HG02588 (cell line): ENCODE data around the gene MRPL28.
"Not testable (repeated sequence)": the region's sequence is repeated elsewhere in the genome, so short reads cannot be mapped to it uniquely, and the experiment has no call there.

Source experiments
- ATAC-seq: cut with Tn5 transposase; IDR thresholded peaks from one replicate; pipeline ENCODE4 v1.9.1; 2021; ENCODE audit warnings: mild to moderate bottlenecking, moderate library complexity; ENCODE audit not compliant: unreplicated experiment

The MRPL28 gene

DNA sequence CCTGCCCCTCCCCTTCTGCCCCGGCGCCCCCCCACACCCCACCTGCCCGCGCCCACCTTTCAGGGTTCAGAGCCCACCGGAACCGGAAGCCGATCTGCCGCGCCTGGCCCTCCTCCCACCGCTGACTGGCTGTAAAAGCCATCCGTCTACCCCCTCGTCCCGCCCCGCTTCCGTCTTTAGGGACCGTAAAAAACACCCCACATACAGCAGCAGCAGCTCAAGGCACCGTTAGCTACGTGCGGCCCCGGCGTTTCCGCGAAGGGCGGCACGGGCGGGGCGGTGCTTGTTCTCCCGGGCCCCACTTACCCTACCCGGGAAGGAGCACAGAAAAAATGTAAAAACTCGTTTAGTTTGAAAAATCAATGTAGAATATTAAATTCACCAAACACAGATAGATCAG is at the start of gene MRPL28:
Gene MRPL28, minus strand, starts transcription at position 96 of the 400 bp plus-strand sequence. CDS start 320 bp downstream, outside the sequence.
- peak; percentile 74 for ATAC-seq

DNA sequence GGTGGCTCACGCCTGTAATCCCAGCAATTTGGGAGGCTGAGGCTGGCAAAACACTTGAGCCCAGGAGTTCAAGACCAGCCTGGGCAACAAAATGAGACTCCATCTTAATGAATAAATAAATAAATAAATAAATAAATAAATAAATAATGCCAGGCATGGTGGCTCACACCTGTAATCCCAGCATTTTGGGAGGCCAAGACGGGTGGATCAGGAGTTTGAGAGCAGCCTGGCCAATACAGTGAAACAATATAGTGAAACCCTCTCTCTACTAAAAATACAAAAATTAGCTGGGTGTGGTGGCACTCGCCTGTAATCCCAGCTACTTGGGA is 44.8 kb upstream of the MRPL28 start:
- not testable (repeated sequence) for ATAC-seq

DNA sequence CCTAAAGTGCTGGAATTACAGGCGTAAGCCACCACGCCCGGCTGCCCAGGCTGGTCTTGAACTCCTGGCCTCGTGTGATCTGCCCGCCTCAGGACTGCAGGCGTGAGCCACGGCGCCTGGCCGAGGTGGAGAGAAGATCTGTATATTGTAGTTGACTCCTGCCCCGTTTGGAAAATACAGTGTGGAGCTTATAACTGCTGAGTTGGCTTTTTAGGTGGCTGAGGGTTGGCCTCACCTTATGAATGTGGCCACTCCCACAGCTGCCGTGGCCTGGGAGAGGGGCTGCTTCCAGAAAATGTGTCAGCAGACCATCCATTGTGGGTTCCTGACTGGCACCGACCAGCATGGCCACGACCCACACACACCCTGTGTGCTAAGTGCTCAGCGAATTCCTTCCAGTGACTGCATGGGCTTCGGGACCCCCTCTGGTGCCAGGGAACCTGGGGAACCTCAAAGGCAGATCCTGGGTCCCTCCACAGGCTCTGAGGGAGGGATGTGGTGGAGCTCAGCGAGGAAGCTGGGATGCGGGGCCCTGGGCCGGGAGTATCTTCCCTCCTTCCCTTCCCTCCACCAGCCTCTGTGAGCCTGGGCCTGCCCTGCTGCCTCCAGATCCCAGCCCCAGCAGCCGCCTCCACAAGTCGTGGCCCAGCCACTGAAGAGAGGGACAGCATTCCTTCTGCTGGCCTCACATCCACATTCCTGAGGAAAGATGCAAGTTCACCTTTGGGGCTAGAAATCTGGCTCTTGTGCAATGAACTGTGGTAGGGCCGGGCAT is 44.2 kb upstream of the MRPL28 start:
- no peak for ATAC-seq

DNA sequence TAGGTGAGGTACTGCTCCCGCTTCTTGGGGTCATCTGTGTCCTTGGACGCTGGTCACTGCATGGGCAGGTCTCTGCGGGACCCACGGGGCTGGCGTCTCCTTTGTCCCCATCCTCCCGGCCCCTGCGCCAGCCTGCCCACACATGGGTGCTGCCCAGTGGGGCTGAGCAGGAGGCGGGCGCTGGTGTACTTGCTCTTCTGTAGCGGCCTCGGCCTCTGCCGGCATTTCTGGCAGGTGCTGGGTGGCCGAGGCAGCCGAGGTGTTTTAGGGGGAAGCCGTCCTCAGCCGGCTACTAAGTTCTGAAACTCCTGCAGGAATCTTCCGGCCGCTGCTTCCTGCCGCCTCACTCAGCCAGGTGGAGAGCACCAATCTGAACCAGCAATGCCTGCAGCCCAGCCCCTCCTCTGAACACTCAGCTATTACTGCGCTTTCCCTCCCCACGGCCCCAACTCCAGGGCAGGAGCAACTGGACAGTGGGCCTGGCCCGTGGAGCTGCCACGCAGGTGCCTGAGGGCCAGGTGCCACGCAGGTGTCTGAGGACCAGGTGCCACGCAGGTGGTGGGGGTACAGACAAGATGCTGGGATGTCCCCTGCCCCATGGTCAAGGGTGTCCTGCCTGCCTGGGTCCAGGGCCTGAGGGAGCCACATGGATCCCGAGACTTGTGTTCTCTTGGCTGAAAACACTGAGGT is 41.4 kb upstream of the MRPL28 start:
- ATAC-seq: no peak

DNA sequence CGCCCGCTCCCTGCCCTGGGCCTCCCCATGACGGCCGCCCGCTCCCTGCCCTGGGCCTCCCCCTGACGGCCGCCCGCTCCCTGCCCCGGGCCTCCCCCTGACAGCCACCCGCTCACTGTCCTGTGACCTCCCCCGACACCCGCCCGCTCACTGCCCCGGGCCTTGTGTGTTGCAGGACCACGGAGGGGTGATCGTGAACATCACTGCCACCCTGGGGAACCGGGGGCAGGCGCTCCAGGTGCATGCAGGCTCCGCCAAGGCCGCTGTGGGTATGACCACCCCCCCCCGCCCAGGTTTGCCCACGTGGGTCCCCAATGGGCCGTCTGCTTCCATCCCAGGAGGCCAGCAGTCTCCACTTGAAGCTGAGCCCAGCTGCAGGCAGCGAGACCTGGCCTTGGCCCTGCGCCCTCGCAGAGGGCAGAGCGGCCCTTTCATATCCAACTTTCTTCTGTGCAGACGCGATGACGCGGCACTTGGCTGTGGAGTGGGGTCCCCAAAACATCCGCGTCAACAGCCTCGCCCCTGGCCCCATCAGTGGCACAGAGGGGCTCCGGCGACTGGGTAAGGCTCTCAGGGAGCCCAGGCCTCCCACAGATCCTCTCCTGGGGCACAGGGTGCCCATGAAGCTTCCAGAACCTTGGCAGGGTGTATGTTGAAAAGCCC is 40.3 kb upstream of the MRPL28 start:
- ATAC-seq: no peak

DNA sequence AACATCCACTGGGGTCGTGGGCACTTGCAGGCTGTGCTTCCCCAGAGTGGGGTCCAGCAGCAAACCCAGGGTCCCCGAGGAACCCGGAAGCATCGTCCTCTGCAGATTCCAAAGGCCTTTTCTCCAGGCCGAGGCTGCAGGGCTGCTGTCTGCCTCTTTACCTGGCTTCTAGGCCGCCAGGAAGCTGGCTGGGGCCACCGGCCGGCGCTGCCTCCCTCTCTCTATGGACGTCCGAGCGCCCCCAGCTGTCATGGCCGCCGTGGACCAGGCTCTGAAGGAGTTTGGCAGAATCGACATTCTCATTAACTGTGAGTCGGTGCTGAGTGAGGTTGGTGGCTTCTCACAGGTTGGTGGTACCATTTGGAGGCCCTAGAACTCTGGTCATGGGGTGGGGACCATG is 36.9 kb upstream of the MRPL28 start:
- no peak for ATAC-seq

DNA sequence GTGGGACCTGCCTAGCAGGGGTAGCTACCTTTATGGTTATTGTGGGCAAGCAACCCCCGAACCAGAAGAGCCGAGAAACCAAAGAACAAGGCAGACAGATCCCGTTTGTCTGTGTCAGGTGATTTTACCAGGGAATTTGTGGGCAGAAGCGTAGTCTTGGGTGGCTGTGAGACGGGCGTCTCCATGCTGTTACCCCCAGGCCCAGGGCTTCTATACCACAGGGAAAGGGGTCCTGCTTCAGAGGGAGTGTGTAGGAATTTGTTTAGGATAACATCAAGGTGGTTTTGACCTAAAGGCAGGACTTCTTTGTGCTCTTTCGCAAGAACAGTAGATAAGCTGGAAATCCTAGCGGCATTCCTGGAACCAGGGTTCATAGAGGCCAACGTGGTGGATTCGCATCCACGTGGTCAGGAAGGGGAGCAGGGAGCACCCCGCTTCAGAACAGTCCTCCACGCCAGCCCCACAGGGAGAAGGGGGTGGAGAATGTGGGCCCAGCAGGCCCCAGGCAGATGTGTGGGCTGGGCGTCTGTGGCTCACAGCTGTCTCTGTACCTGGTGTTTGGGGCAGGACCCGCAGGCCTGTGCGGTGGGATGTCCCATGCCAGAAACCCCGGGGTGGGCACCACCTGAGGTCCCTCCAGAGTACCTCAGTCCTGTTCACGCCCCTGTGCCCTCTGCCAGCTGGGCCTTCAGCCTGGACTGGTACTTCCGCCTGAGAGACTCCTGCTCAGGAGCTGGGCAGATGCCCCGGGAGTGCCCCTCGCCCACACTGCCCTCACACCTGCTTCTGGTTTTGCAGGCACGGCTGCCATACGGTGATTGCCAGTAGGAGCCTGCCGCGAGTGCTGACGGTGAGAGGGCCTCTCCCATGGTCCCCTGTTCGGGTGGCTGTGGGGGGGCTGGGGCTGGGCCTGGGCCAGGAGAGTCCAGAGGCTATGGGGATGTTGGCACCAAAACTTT is 35.5 kb upstream of the MRPL28 start:
- ATAC-seq: no peak

DNA sequence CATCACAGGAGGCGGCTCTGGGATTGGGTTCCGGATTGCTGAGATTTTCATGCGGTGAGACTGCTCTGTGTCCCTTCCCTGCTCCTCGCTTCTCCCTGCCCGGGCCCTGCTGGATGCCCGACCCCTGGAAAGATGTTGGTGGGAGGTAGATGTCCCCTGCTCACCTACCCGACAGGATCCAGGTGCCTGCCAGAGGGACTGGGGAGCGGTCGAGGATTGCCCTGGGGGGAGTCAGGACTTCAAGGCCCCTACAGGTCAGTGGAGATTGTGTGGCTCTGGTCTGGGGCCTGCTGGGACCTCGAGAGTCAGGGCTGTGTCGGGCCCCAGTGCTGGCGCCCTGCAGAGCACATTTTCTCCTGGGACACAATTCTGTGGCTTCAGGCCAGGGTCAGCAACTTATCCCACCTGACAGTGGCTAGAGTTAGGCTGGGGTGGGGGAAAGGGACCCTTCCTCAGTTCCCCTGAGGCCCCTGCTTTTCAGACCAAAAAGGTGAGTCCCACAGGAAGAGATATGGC is 34.7 kb upstream of the MRPL28 start:
- ATAC-seq: no peak

DNA sequence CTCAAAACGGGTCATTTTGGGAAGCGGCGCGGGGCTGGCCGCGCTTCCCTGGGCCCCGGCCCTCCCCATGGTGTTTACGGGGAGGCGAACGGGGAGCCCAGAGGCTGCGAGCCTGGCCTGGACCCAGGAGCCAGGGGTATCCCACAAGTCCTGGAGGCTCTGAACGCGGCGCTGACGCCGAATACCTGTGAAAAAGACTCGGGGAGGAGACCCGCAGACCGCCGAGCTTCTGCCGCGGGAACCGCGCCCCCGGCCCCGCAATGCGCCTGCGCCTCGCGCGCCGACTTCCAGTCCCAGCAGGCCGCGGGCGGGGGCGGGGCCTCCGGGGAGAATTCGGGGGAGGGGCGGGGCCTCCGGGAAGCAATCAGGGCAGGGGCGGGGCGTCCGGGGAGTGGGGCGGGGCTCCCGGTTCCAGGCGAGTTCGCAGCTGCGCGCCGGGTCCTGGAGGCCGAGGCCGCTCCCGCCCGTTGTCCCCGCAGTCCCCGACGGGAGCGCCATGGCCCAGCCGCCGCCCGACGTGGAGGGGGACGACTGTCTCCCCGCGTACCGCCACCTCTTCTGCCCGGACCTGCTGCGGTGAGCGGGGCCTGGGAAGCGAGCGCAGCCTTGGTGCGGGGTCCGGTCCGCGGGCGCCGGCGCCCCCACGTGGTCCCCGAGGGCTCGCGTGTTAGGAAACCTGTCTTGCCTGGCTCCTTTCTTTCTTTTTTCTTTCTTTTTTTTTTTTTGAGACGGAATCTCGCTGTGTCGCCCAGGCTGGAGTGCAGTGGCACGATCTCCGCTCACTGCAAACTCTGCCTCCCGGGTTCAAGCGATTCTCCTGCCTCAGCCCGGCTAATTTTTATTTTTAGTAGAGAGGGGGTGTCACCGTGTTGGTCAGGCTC is 31.4 kb upstream of the MRPL28 start, which contains the start of gene DECR2:
Gene DECR2, plus strand, starts transcription at position 418 of the 881 bp plus-strand sequence. Its CDS starts 79 bp downstream, at position 497.
- ATAC-seq: peak; percentile 51

DNA sequence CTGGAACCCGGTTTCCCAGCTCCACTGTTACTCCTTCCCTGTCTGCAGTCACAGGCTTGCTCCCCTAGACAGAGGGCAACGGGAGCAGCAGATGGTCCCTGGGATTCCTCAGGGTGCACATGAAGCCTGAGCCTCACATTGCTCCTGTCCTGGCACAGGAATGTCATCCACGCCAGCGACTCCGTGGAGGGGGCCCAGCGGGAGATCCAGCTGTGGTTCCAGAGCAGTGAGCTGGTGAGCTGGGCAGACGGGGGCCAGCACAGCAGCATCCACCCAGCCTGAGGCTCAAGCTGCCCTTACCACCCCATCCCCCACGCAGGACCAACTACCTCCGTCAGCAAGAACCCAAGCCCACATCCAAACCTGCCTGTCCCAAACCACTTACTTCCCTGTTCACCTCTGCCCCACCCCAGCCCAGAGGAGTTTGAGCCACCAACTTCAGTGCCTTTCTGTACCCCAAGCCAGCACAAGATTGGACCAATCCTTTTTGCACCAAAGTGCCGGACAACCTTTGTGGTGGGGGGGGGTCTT is 29.8 kb upstream of the MRPL28 start:
- ATAC-seq: no peak

DNA sequence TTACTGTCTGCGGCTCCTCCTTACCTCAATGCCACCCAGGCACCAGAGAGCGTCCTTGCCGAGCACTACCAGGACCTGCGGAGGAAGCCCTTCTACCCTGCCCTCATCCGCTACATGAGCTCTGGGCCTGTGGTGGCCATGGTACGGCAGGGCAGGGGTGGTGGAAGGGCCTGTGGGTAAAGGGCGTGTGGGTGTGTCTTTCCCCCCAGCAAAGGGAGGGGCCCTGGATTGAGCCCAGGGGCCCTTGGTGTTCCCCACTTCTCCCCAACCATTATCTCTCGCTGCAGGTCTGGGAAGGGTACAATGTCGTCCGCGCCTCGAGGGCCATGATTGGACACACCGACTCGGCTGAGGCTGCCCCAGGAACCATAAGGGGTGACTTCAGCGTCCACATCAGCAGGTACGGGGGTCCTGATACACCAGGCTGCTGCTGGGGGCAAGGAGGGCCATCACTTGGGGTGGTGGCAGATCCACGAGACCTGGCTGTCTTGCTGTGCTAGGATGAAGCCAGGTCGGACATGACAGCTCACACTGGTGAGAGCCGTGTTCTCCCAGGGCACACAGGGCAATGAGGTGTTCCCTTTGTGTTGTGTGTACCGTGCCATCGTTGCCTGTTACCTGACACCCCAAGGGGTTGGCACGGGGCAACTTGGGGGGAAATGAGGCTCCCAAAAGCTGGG is 29.1 kb upstream of the MRPL28 start:
- no peak for ATAC-seq

DNA sequence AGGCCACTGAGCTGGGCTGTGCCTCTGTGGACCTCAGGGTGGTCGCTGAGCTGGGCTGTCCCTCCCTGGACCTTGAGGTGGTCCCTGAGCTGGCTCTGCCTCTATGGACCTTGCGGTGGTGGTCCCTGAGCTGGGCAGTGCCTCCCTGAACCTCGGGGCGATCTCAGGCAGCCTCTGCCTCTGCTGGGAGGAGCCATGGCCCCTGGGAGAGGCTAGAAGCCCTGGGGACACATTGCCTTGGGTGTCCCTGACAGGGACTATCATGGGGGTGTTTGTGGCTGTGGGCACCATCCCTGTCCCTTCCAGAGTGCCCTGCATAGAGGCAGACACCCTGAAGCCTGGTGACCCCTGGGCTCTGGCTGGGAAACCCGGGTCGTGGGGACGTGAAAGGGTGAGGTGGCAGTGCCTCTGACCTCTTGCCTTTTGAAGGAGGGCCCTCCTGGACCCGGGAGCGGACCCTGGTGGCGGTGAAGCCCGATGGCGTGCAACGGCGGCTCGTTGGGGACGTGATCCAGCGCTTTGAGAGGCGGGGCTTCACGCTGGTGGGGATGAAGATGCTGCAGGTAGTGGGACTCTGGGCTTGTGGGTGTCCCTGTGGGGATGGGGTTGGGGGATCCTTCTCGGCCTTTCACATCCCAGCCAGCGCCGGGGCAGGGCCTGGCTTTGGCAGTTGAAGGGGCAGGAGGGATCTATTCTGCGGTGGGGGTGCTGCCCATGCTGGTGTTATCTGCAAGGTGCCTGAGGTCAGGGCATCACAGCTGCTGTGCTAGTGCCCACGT is 28.4 kb upstream of the MRPL28 start:
- no peak for ATAC-seq

DNA sequence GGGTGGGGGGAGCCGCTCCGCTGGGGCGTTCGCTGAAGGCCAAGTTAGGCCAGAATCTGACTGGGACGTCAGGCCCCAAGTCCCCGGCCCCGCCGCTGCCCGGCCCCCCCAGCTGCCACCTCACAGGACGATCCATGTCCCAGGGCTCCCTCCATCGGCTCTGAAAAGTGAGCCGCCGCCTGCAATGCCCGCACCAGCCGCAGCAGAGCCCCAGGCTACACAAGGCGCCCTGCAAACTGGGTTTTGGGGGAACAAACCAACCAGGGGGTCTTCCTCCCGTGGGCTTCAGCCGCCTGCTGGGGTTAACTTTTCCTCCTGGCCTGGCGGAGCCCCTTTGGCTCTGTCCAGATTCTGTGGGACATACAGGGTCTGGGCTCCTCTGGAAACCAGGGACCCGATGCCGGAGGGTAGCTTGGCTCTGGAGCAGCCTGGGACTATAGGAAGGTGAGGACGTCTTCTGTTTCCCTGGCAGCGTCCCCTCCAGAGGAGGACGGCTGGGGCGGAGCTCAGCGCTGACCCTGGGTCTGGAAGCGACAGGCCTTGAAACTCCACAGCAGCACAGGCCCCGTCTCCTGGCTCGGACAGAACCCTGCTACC is 27.5 kb upstream of the MRPL28 start:
- ATAC-seq: no peak

DNA sequence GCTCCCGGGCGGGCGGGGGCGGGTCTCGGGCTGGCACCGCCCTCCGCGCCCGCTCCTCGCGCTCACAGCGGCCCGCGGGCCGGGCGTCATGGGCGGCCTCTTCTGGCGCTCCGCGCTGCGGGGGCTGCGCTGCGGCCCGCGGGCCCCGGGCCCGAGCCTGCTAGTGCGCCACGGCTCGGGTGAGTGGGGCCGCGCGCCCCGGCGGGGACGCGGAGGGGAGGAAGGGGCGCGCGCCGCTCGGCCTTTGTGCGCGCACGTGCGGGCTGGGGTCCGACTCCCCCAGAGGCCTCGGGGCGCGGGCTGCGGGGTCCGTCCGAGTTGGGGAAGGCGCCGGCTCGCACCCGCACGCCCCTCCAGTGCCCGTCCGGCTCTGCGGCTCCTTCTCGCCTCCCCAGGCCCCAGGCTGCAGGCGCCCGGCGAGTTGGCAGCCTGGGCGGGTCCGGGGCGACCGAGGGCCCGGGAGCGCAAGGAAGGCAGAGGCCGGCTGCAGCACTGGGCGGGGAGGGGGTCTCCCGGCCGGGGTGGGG is 26.9 kb upstream of the MRPL28 start, which contains the start of gene NME4:
Gene NME4, plus strand, starts transcription at position 65 of the 527 bp plus-strand sequence. Its CDS starts 24 bp downstream, at position 89.
- no peak for ATAC-seq

DNA sequence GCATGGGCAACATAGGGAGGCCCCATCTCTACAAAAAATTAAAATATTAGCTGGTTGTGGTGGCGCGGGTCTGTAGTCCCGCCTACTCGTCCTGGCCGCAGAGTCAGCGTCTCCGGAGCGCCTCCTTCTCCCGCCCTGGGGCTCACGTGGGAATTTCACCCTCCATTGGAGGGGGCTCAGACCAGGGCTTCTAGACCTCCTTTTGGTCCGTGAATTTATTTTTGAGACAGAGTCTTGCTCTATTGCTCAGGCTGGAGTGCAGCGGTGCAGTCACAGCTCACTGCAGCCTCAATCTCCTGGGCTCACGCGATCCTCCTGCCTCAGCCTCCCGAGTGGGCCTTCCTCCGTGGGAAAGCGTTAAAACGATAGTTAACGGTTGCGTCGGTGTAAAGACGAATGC is 26.3 kb upstream of the MRPL28 start:
- no peak for ATAC-seq

DNA sequence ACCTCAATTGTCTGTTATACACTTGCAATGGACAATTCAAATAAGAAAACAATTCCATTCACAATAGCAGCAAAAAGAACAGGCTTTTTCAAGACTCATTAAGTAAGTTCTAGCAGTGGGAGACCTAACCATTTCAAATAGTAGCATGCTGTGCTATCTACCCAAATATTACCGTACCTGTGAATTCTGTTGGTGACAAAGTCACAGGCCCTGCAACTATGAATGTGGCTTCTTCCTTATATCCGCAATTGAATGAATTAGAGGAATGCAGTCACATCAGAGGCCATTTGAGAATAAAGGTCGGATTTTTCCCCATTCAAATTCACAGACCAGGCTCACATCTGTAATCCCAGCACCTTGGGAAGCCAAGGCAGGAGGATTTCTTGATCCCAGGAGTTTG is 25.9 kb upstream of the MRPL28 start:
- no peak for ATAC-seq

DNA sequence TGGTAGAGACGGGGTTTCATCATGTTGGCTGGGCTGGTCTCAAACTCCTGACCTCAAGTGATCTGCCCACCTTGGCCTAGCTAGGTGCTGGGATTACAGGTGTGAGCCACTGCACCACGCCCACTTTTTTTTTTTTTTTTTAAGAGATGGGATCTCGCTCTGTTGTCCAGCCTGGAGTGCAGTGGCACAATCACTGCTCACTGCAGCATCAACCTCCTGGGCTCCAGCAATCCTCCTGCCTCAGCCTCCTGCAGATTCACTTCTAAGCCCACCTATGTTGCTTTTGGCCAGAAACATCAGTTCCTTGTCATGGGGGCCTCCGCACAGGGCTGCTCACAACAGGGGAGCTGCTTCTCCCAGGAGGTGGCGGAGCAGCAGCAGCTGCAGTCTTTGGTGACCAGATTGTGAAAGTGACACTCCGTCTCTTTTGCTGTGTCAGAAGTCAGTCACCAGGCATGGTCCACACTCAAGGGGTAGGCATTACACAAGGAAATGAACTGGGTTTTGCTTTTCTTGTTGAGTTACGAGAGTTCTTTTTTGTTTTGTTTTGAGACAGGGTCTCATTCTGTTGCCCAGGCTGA is 22.2 kb upstream of the MRPL28 start:
- no peak for ATAC-seq
